Prostate gland (tissue), 2 donors: Measurements from ENCODE around the gene GPX4.

Source experiments
- CTCF ChIP-seq, 4 experiments: fragments of 200-600 bp in 2 of 4; fragments of 450-650 bp in 2 of 4; sonication (generic) in 2 of 4; IDR thresholded peaks; 1 replicate in 3 of 4; 2 replicates in 1 of 4; pipeline ENCODE4 v1.5.1; 2016 to 2019; ENCODE audit warnings: antibody characterized with exemption in 4 of 4, mild to moderate bottlenecking in 2 of 4, moderate library complexity in 2 of 4
- POLR2A ChIP-seq: fragments of 450-650 bp; IDR thresholded peaks from one replicate; pipeline ENCODE4 v1.6.1; 2016; ENCODE audit warnings: antibody characterized with exemption, mild to moderate bottlenecking

GRCh38 chr19:1090731-1091543 lies 12.9 kb upstream of the GPX4 start:
- TF ChIP-seq CTCF (IDR thresholded peaks at IDR 0.05) (no peak), POLR2A (no peak)
